IPS-15b (cell line): ENCODE measurements around the gene CLBA1.
A peak's percentile ranks its signal among the peaks of the same experiment; 100 is the strongest.

Experiments
- H3K27me3 ChIP-seq: one replicate; pipeline ENCODE4 v1.6.1; 2013; ENCODE audit warnings: low read length; ENCODE audit not compliant: control insufficient read depth, insufficient read depth
- H3K36me3 ChIP-seq: one replicate; pipeline ENCODE4 v1.6.1; 2013; ENCODE audit warnings: low read length; ENCODE audit not compliant: control insufficient read depth, insufficient read depth
- H3K4me1 ChIP-seq: one replicate; pipeline ENCODE4 v1.6.1; 2013; ENCODE audit warnings: mild to moderate bottlenecking, low read length; ENCODE audit not compliant: control insufficient read depth, insufficient read depth
- H3K4me3 ChIP-seq: one replicate; pipeline ENCODE4 v1.5.1; 2013; ENCODE audit warnings: low read depth, low read length
- H3K9ac ChIP-seq: one replicate; pipeline ENCODE4 v1.6.1; 2013; ENCODE audit warnings: low read depth, mild to moderate bottlenecking, low read length
- H3K9me3 ChIP-seq: one replicate; pipeline ENCODE4 v1.6.1; 2013; ENCODE audit warnings: mild to moderate bottlenecking, low read length; ENCODE audit not compliant: control insufficient read depth, insufficient read depth

CLBA1 gene

DNA sequence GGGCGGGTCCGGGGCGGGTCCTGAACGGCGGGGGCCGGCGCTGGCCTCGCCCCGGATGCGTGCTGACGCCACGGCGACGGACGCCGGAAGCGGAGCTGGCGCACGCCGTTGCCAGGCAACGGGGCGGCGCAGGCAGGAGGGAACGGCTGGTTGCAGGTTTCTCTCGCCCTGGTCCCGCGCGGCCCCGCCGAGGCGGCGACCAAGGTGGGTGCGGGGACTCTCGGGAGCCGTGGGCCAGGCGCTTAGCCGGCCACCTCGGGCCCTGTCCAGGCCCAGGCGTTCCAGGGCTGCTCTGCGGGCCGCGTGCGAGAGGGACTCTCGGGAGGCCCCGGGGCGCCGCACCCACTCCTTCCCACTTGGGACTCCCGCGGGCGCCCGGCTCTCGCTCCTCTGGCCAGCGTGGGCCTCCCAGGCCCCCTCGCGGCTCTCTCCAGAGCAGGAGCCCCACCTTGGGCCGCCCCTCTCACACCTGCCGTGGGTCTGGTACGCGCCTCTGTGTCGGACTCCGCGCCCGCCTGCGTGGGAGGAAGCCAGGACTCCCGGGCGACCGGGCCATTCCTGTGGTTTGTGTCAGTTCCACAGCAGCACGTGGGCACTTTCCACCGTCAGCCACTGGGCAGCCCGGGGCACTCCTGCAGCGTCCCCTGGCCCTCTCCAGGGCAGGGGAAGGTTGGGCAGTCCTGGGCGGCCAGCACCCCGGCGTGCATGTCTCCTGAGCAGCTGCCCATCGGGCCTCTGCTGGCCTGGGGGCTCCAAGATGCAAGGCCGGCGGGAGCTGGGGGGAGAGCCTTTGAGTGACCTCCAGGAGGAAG is at the start of gene CLBA1:
CLBA1 (plus strand) TSS at position 114 of the 812 bp plus-strand sequence; CDS start at position 758, 644 bp downstream.
- H3K4me3 ChIP-seq: peak within 1 kb of the TSS; percentile 65
- H3K36me3 ChIP-seq: peaks cover 3% of the 10 kb centered on the region
- H3K9ac ChIP-seq: peak within 1 kb of the TSS; percentile 47
- H3K9me3 ChIP-seq: no peaks in the 10 kb centered on the region
- H3K4me1 ChIP-seq: no peaks in the 10 kb centered on the region
- H3K27me3 ChIP-seq: peaks cover 3% of the 10 kb centered on the region

DNA sequence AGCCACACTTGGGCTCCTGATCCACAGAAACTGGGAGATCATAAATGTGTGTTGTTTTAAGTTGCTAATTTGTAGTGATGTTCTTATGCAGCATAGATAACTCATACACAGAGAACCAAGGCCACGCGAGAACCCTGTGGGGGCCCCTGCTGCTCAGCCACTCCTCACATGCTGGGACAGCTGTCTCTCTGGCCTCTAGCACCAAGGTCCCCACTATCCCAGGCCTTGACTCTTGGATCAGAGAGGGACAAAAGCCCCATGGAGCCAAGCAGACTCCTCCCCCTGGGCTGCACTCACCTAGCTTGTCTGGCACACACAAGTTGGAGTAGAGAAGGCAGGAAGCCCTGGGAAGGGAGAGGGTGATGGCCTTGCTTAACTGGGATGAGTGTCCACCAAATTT is 49.6 kb upstream of the CLBA1 start:
- H3K9ac ChIP-seq: no peak overlapping the region
- H3K36me3 ChIP-seq: no peaks in the 10 kb centered on the region
- H3K9me3 ChIP-seq: no peaks in the 10 kb centered on the region
- peaks cover 51% of the 10 kb centered on the region for H3K27me3 ChIP-seq
- no peak overlapping the region for H3K4me3 ChIP-seq
- H3K4me1 ChIP-seq: no peaks in the 10 kb centered on the region

DNA sequence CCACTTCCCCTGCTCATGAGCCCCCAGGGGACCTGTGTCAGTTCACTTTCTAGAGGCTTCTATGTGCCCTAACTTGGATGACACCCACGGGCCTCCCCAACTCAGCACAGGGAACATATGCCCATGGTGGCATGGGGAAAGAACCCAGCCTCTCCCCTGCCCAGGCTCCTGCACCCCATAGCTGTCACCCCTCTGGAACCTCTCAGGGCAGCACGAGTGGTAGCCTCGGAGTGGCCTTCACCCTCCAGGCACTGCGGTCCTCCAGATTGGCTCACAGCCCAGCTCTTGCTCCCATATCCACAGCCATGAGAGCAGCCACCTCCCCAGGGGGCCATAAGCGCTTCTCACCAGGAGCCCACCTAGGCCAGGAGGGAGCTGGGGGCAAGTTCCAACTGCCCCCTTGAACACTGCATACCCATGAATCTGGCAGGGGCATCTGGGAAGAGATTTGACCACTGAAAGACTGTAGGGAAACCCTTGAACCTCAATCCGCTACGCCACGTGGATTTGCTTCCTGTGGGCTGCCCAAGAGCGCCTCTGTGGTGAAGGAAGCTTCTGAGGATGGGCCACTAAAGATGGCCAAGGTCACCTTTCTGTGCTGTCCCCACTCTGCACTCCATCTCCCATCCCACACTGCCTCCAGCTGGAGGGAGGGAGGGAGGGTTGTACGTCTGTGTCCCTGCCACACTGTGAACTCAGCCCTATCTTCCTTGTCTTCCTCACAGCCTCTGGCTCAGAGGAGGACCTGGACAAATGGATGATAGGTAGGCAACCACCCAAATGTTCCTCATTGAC is 49.0 kb upstream of the CLBA1 start:
- H3K4me3 ChIP-seq: no peak overlapping the region
- H3K9me3 ChIP-seq: no peaks in the 10 kb centered on the region
- H3K27me3 ChIP-seq: peaks cover 45% of the 10 kb centered on the region
- no peaks in the 10 kb centered on the region for H3K4me1 ChIP-seq
- H3K36me3 ChIP-seq: no peaks in the 10 kb centered on the region
- H3K9ac ChIP-seq: no peak overlapping the region

DNA sequence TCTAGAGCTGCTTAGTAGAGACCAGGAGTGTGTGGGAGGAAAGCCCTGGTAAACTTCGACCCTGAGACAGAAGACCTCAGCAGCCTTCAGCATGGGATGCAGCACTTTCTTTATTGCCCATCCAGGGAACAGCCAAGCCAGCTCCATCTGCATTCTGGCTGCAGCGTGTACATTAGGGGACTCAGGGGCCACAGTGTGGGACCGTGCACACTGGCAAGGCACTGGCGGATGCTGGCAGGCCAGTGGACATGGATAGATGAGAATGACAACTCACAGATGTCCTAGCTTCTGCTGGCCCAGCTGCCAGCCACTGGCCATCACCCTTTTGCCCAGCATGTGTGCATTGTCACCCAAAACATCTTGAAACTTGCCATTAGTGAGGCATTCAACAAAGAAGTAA is 48.4 kb upstream of the CLBA1 start:
- H3K9ac ChIP-seq: no peak overlapping the region
- H3K36me3 ChIP-seq: no peaks in the 10 kb centered on the region
- no peaks in the 10 kb centered on the region for H3K4me1 ChIP-seq
- no peak overlapping the region for H3K4me3 ChIP-seq
- H3K27me3 ChIP-seq: peaks cover 39% of the 10 kb centered on the region
- no peaks in the 10 kb centered on the region for H3K9me3 ChIP-seq

DNA sequence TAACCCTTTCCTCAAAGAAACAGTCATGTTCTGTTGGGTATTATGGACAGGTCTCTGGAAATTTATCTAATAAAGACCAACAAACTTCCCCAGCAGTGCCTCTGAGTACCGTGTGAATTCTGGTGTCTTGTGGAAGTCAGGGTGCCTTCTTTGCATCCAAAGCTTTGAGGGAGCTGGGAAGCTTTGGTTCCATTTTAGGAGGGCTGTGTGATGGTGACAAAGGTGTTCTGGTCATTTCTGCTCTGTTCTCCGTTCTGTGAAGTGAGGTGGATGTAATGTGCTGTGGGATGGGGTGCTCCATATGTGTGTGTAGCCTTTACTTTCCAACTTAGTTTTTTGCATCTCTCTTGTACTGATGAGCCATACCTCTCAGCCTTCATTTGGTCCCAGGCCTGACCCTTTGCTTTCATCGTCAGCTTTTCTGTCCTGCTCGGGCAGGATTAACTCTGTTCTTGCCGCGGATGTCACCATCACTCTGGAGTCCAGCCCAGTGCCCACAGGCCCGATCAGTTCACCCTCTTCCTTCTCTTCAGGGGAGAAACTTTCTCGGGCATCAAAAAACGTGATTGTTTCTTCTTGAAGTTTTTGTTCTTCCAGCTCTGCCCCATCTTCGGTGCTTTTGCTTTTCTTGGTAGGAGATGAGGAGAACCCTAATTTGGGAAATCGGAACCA is 47.8 kb upstream of the CLBA1 start:
- Histone ChIP-seq H3K36me3 (no peaks in the 10 kb centered on the region), H3K4me3 (no peak overlapping the region), H3K9me3 (no peaks in the 10 kb centered on the region), H3K27me3 (peaks cover 33% of the 10 kb centered on the region), H3K4me1 (no peaks in the 10 kb centered on the region), H3K9ac (no peak overlapping the region)

DNA sequence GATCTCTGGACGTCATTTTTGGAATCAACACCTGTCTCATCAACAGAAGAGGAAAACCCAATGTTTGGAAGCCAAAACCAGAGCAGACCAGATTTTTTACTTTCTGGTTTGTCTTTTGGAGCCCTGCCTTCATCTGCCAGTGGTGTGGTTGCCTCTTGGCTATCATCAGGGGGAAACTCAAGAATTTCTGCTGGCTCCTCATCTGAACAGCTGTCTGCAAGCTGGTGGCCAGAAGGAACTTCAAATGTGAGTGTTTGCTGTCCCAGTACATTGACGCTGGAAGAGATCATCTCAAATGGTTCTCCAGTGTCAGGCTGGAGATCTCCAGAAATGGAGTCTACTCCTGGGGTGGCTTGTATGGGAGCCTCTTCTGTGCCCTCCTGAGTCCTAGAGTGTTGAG is 47.2 kb upstream of the CLBA1 start:
- H3K4me3 ChIP-seq: no peak overlapping the region
- no peaks in the 10 kb centered on the region for H3K36me3 ChIP-seq
- H3K9me3 ChIP-seq: no peaks in the 10 kb centered on the region
- peaks cover 33% of the 10 kb centered on the region for H3K27me3 ChIP-seq
- no peaks in the 10 kb centered on the region for H3K4me1 ChIP-seq
- H3K9ac ChIP-seq: no peak overlapping the region

DNA sequence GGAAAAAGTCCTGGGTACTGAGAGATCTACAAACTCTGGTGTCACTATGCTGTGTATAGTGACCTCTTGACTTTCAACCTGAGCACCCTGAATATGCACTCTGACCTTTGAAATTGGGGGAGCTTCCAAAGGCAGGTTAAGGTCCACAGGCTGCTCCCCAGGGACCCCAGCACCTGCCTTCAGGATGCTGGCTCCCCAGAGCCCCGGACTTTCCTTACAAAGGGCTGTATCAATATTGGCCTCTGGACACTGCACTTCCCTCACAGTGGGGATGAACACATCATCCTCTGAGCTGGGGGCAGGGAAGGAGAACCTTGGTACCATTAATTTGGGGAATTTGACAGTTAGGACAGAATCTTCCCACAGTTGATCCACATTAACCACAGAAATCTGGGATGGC is 46.6 kb upstream of the CLBA1 start:
- H3K4me3 ChIP-seq: no peak overlapping the region
- no peak overlapping the region for H3K9ac ChIP-seq
- H3K36me3 ChIP-seq: no peaks in the 10 kb centered on the region
- no peaks in the 10 kb centered on the region for H3K4me1 ChIP-seq
- no peaks in the 10 kb centered on the region for H3K9me3 ChIP-seq
- H3K27me3 ChIP-seq: peaks cover 33% of the 10 kb centered on the region

DNA sequence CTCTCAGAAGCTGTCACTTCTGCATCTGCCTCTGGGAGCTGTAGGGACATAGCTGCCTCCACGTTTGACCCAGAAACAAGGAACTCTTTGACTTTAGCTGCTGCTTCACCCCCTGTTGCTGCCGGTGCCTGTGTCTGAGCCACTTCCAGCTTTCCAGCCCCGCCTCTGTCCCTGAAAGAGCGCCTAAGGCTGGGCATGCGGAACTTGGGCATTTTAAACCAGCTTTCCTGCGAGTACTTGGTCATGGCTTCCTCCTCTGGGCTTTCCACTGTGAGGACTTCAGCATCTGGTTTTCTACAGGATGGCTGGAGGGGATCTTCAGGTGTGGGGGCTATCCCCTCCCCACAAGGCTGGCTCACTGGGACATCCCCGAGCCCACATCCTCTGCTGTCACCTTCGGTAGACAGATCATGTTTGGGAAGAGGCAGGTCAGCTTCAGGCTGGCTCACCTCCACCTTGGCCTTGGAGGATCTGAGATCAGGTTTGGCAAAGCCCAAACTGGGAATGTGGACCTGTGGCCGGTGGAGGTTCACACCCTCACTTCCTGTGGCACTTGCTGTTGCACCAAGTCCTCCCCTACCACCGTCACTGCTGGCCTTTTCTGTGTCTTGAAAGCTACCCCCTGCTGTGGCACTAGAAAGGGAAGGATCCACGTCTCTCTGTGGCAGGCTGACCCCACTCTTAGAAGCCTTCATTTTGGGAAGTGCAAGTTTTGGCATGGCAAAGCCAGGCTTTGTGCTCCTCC is 45.8 kb upstream of the CLBA1 start:
- H3K9me3 ChIP-seq: no peaks in the 10 kb centered on the region
- H3K27me3 ChIP-seq: peaks cover 24% of the 10 kb centered on the region
- no peaks in the 10 kb centered on the region for H3K36me3 ChIP-seq
- H3K4me1 ChIP-seq: no peaks in the 10 kb centered on the region
- no peak overlapping the region for H3K4me3 ChIP-seq
- no peak overlapping the region for H3K9ac ChIP-seq

DNA sequence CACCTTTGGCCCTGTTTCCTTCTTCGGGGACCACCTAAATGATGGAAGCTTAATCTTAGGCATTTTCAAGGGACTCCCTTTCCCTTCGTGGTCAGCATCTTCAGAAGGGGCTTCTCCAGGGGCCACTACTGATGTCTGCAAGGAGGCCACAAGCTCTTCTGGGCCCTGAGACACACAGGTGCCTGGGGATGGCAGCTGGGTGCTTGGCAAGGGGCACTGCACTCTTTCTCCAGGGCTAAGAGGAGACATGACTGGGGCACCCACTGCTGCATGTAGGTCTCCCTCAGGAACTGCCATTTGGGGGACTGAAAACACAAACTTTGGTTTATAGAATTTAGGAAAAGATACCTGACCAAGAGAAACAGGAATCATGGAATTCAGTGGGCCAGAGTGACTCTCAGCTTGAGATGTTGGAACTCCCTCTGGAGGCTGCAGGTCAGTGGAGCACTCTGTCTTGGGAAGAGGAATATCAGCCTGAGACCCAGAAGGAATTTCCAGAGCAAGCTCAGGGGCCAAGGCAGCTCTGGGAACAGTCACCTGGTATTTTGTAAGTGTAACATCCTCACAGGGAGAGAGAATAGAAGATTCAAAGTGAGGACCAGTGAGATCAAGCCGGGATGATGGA is 45.0 kb upstream of the CLBA1 start:
- Histone ChIP-seq H3K36me3 (no peaks in the 10 kb centered on the region), H3K4me3 (no peak overlapping the region), H3K9me3 (no peaks in the 10 kb centered on the region), H3K27me3 (peaks cover 17% of the 10 kb centered on the region), H3K4me1 (no peaks in the 10 kb centered on the region), H3K9ac (no peak overlapping the region)

DNA sequence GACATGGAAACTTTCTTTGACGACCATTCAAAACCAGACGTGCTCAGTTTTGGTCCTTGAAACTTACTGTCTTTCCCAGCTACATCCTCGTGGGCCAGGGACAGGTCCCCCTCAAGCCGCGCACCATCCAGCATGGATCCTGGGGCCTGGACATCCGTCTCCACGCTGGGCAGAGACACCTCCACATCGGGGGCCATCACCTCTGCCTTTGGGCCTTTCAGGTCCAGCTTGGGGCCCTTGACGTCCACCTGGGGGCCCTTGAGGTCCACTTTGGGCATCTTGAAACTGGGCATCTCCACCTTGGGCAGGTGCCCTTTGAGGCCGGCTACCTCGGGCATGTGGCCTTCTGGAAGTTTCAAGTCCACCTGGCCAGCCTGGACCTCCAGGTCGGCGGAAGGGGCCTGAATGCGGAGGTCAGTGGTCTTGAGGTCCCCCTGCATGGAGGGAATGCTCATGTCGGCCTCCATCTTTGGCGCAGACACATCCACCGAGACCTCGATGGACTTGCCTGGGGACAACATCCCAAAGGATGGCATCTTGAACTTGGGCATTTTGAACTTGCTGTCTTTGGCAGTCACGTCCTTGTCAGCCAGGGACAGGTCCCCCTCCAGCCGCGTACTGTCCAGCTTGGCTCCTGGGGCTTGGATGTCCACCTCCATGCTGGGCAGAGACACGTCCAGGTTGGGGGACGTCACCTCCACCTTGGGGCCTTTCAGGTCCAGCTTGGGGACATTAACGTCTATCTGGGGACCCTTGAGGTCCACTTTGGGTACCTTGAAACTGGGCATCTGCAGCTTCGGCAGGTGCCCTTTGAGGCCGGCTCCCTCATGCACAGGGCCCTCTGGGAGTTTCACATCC is 43.9 kb upstream of the CLBA1 start:
- H3K36me3 ChIP-seq: no peaks in the 10 kb centered on the region
- H3K9ac ChIP-seq: no peak overlapping the region
- H3K4me1 ChIP-seq: no peaks in the 10 kb centered on the region
- no peaks in the 10 kb centered on the region for H3K9me3 ChIP-seq
- no peak overlapping the region for H3K4me3 ChIP-seq
- H3K27me3 ChIP-seq: peaks cover 16% of the 10 kb centered on the region
